GM12874 (cell line): ENCODE results near the gene CNTN5.

Experiments
- CTCF ChIP-seq: IDR thresholded peaks from 2 replicates; pipeline ENCODE4 v1.5.1; 2011; ENCODE audit warnings: low read depth, mild to moderate bottlenecking, control low read depth, low read length, moderate library complexity; ENCODE audit not compliant: insufficient read depth

Gene CNTN5

GRCh38 chr11:99822846-99823565 is 802.3 kb downstream of the CNTN5 start:
- TF ChIP-seq CTCF = no peak

DNA sequence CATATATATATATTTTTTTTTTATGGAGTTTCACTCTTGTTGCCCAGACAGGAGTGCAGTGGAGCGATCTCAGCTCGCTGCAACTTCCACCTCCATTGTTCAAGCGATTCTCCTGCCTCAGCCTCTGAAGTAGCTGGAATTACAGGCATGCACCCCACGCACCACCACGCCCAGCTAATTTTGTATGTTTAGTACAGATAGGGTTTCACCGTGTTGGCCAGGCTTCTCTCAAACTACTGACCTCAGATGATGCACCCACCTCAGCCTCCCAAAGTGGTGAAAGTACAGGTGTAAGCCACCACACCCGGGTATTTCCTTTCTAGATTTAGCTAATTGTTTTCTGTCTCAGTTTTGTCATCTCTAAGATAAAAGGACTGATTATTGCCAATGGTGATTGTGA is 821.1 kb downstream of the CNTN5 start:
- TF ChIP-seq CTCF = no peak

DNA sequence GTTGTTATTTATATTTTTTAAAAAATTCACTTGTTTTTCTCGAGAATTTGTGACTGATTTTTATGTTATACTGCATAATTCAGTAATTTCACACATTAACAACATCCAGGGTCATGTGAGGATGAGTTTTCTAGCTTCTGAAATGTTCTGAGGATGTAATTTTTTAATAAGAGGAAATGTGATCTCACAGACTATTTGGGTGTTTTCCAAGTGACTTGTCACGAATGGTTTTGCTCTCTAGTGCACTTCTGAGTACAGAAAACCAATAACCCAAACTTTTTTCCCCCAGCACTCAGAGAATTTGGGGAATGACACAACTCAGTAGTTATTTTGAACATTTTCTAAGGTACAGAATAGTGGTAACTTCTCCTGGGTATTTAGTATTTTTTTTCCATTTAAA is 845.2 kb downstream of the CNTN5 start:
- TF ChIP-seq CTCF = no peak

DNA sequence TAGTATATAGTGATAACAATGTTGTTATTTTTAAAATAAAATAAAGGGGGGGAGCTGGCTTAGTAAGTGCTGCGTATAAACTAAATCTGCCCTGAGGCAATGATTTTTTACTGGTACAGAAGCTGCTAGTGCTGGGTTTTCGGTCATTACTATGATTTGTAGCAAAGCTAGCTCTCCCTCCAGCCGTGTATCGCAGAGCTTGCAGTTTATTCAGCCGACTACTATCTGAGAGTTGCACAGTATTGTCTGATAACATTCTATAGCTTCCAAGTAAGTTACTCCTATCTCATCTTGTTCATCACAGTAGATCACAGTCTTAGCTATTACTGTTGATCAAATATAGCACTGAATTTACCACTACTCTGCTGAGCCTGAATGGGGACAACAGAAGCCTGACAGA is 860.9 kb downstream of the CNTN5 start:
- TF ChIP-seq CTCF = no peak

DNA sequence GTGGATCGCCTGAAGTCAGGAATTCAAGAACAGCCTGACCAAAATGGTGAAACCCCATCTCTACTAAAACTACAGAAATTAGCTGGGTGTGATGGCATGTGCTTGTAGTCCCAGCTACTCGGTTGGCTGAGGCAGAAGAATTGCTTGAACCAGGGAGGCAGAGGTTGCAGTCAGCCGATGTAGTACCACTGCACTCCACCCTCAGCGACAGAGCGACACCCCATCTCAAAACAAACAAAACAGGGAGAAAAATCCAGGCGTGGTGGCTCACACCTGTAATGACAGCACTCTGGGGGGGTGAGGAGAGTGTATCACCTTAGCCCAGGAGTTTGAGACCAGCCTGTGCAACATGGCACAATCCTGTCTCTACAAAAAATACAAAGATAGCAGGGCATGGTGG is 864.0 kb downstream of the CNTN5 start:
- no peak for TF ChIP-seq CTCF

DNA sequence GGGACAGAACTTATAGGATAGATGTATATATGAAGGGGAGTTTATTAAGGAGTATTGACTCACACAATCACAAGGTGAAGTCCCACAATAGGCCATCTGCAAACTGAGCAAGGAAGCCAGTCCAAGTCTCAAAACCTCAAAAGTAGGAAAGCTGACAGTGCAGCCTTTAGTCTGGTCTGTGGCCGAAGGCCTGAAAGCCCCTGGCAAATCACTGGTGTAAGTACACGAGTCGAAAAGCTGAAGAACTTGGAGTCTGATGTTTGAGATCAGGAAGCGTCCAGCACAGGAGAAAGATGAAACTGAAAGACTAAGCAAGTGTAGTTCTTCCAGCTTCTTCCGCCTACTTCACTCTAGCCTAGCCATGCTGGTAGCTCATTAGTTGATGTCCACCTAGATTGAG is 866.7 kb downstream of the CNTN5 start:
- no peak for TF ChIP-seq CTCF

GRCh38 chr11:99893811-99894210 is 873.1 kb downstream of the CNTN5 start:
- no peak for TF ChIP-seq CTCF
